ENCODE results near the gene NOSIP.
"Not testable (repeated sequence)": the region's sequence is repeated elsewhere in the genome, so short reads cannot be mapped to it uniquely, and the experiment has no call there.

The NOSIP gene

GRCh38 chr19:49580264-49581006, at the start of gene NOSIP:
Gene NOSIP, minus strand, starts transcription at chr19:49580556. Its CDS starts 19,865 bp downstream, at chr19:49560691.
- DNase-seq = peak; percentile 91

GRCh38 chr19:49629659-49630058, 49.3 kb upstream of the NOSIP start:
- no peak for DNase-seq

GRCh38 chr19:49626226-49626625, 45.9 kb upstream of the NOSIP start:
- no peak for DNase-seq

- no peak for DNase-seq
Measured at GRCh38 chr19:49624967-49625910, 44.9 kb upstream of the NOSIP start.

- not testable (repeated sequence) for DNase-seq
Measured at GRCh38 chr19:49617860-49618259, 37.5 kb upstream of the NOSIP start.

- no peak for DNase-seq
Measured at GRCh38 chr19:49616945-49617344, 36.6 kb upstream of the NOSIP start.

GRCh38 chr19:49616532-49616931, 36.2 kb upstream of the NOSIP start:
- DNase-seq = no peak

- DNase-seq = no peak
Measured at GRCh38 chr19:49615861-49616260, 35.5 kb upstream of the NOSIP start.

GRCh38 chr19:49614096-49614833, 33.9 kb upstream of the NOSIP start:
- no peak for DNase-seq

- DNase-seq = no peak
Measured at GRCh38 chr19:49613374-49613773, 33.0 kb upstream of the NOSIP start.

- DNase-seq = no peak
Measured at GRCh38 chr19:49609499-49610092, 29.2 kb upstream of the NOSIP start.

GRCh38 chr19:49605605-49606004, 25.2 kb upstream of the NOSIP start:
- no peak for DNase-seq

- DNase-seq = no peak
Measured at GRCh38 chr19:49602806-49603205, 22.4 kb upstream of the NOSIP start.

- DNase-seq = no peak
Measured at GRCh38 chr19:49601482-49602038, 21.2 kb upstream of the NOSIP start.

GRCh38 chr19:49599378-49600295, 19.3 kb upstream of the NOSIP start:
- DNase-seq = no peak

- no peak for DNase-seq
Measured at GRCh38 chr19:49597703-49597974, 17.3 kb upstream of the NOSIP start.

GRCh38 chr19:49596954-49597702, 16.8 kb upstream of the NOSIP start:
- DNase-seq = no peak

- no peak for DNase-seq
Measured at GRCh38 chr19:49596407-49596806, 16.1 kb upstream of the NOSIP start.

- DNase-seq = no peak
Measured at GRCh38 chr19:49595819-49596404, 15.6 kb upstream of the NOSIP start.

All from stimulated activated CD4-positive, alpha-beta T cell treated with anti-CD3 and anti-CD28 coated beads, Interleukin-12 subunit alpha, Interleukin-12 subunit beta, amount 100 ng/mL, for 4 hours (primary cell).